Heart left ventricle (tissue), 16 donors: Measurements from ENCODE around the gene CAMKK2. TPM values are rescaled to one million over a fixed set of nuclear protein-coding genes. Genes with fewer than 3 reads are reported as not detected.
"Not testable (repeated sequence)": the region's sequence is repeated elsewhere in the genome, so short reads cannot be mapped to it uniquely, and the experiment has no call there.

Source experiments
- ATAC-seq, 4 donors: fragments of 200-7000 bp; cut with Tn5 transposase; one replicate each; pipeline ENCODE4 v1.9.1; 2020 to 2022; ENCODE audit warnings: moderate library complexity in 4 of 4, mild to moderate bottlenecking in 3 of 4, moderate number of reproducible peaks in 1 of 4
- DNase-seq, 5 donors: peaks; one replicate each; pipeline ENCODE4 v3.0.0-alpha.2; 2020
- H3K27ac ChIP-seq, 12 donors: fragments of 200-600 bp; sonication (generic) in 4 of 12; one replicate each; pipeline versions ENCODE4 v1.5.0 to v1.8.0; 2016 to 2022; ENCODE audit warnings: mild to moderate bottlenecking in 2 of 12
- H3K27me3 ChIP-seq, 9 donors: fragments of 200-600 bp; sonication (generic) in 2 of 9; one replicate each; pipeline versions ENCODE4 v1.5.1 to v1.8.0; 2016 to 2022; ENCODE audit warnings: mild to moderate bottlenecking in 3 of 9
- H3K36me3 ChIP-seq, 9 donors: fragments of 200-600 bp; sonication (generic) in 2 of 9; one replicate each; pipeline versions ENCODE4 v1.5.0 to v1.8.0; 2018 to 2022; ENCODE audit warnings: mild to moderate bottlenecking in 2 of 9
- H3K4me1 ChIP-seq, 12 donors: fragments of 200-600 bp; sonication (generic) in 4 of 12; one replicate each; pipeline versions ENCODE4 v1.5.0 to v1.8.0; 2016 to 2022; ENCODE audit warnings: mild to moderate bottlenecking in 3 of 12
- H3K4me3 ChIP-seq, 12 donors: fragments of 200-600 bp; sonication (generic) in 4 of 12; one replicate each; pipeline versions ENCODE4 v1.5.0 to v1.8.0; 2017 to 2022; ENCODE audit warnings: mild to moderate bottlenecking in 9 of 12, moderate library complexity in 4 of 12
- H3K9me3 ChIP-seq, 12 donors: fragments of 200-600 bp; sonication (generic) in 4 of 12; one replicate each; pipeline versions ENCODE4 v1.5.0 to v1.8.0; 2016 to 2022; ENCODE audit warnings: mild to moderate bottlenecking in 1 of 12
- CTCF ChIP-seq, 12 donors: fragments of 200-600 bp; sonication (generic) in 4 of 12; IDR thresholded peaks; one replicate each; pipeline versions ENCODE4 v1.5.0 to v1.8.0; 2018 to 2022; ENCODE audit warnings: antibody characterized with exemption in 12 of 12, mild to moderate bottlenecking in 5 of 12
- POLR2A ChIP-seq, 2 donors: fragments of 450-650 bp; IDR thresholded peaks; one replicate each; pipeline ENCODE4 v1.6.1; 2017; ENCODE audit warnings: antibody characterized with exemption in 2 of 2, mild to moderate bottlenecking in 2 of 2, moderate library complexity in 2 of 2
- WGBS, 4 donors: extraction: QIAGEN DNeasy Blood & Tissue Kit in 2 of 4; methylation state at CpG; one replicate each; pipeline versions ENCODE4 v1.1.5 to v1.1.7; 2013 to 2018; 5-methylcytosine and 5-hydroxymethylcytosine counted together
- intact Hi-C, 10 donors: fragments of 100-400 bp; cut with DNase I; formaldehyde crosslinking; loops; one replicate each; pipeline versions ENCODE4 v1.11.1 to v1.14.2; 2022
- polyA plus RNA-seq, 2 donors: library from polyadenylated mRNA; stranded (reverse); fragments of 200-250 nt; gene quantifications; one replicate each; pipeline ENCODE4 v1.2.3, GENCODE V29; 2013
- total RNA-seq, 9 donors: library from RNA; depleted of rRNA in 2 of 9; stranded (reverse); fragments of >200 nt in 2 of 9; fragmentation: NEBNext Ultra II Directional in 3 of 9; extraction: Animal tissue kit (Norgen Biotek cat#: 25700) in 3 of 9; gene quantifications; one replicate each; pipeline versions ENCODE4 v1.1.0 to v1.2.4, GENCODE V29; 2016 to 2023
- donor health status: ischemic (EF 13 %, LVEDD 7.1; RV severe dilation, severe dysfunction).
- donor health status: healthy with polysubstance abuse.
- donor health status: DM: no; HTN: yes; CAD: no.
- donor health status: DM: no; HTN: no; CAD: no.
- donor health status: ischemic (EF 25% LVEDD 6.9; RV normal size, moderate dysfunction).
- donor health status: ischemic (EF 25% LVEDD 5.7; RV mildly dilated, moderate dysfunction).
- donor health status: healthy.
- donor health status: DM: yes; HTN: yes; CAD: no.
- donor health status: ischemic (EF 35%, LVEDD 5.7; RV mildly dilated, moderate dysfunction).
- donor health status: nonischemic (EF 11% LVEDD 7.7; RV severe dilation, severe dysfunction).
- donor health status: DM: yes; HTN: yes; CAD: no.
- donor health status: PGD.
- donor health status: ischemic (EF 29% LVEDD 5.4; RV normal size, mild dysfunction).
- donor health status: nonischemic (EF 23%, LVEDD 6.1; RV moderate dilation, normal function).

Gene CAMKK2
- total and polyA plus RNA-seq, 11 donors: 7.4 to 28.2 (median 16.0) TPM

- intact Hi-C loops: loop anchor here in 2 of 10 donors (5.0 kb wide), 2 partner anchors 118 to 168 kb away; no protein-coding TSS in a partner anchor
- Histone ChIP-seq H3K9me3 (no peaks in the 10 kb centered on the region), H3K27ac (no peak overlapping the region), H3K4me3 (no peak overlapping the region), H3K27me3 (no peaks in the 10 kb centered on the region), H3K36me3 (peaks cover 0 to 70% (median 28%) of the 10 kb centered on the region in 9 donors), H3K4me1 (peaks cover 0 to 6% (median 0%) of the 10 kb centered on the region in 12 donors)
- 82 to 92% (median 88%) methylated on average over 12 of the region's 12 CpGs for WGBS, 4 donors
- TF ChIP-seq POLR2A (IDR thresholded peaks at IDR 0.05) (no peak), CTCF (IDR thresholded peaks at IDR 0.05) (peak in 1 of 12 donors; percentile 18)
- ATAC-seq (no peak), DNase-seq (no peak)
Observed at GRCh38 chr12:121230538-121230907, 66.0 kb downstream of the CAMKK2 start.

- intact Hi-C loops: loop anchor here in 3 of 10 donors (5.0 to 10.0 kb wide), 3 partner anchors 118 to 168 kb away; no protein-coding TSS in a partner anchor
- H3K9me3 ChIP-seq, H3K27ac ChIP-seq, H3K4me1 ChIP-seq, H3K4me3 ChIP-seq, H3K27me3 ChIP-seq: not testable (repeated sequence)
- ATAC-seq (peak; percentile 58 to 87 (median 78)), DNase-seq (peak; percentile 68 to 82 (median 69))
- peak; percentile 75 to 93 (median 88) for TF ChIP-seq CTCF (IDR thresholded peaks at IDR 0.05)
- 44 to 48% (median 46%) methylated on average over 19 of the region's 19 CpGs for WGBS, 4 donors
- peaks cover 0 to 68% (median 27%) of the 10 kb centered on the region in 9 donors for H3K36me3 ChIP-seq
Observed at GRCh38 chr12:121229826-121230537, 66.5 kb downstream of the CAMKK2 start.

- Histone ChIP-seq H3K27ac (no peak overlapping the region), H3K27me3 (no peaks in the 10 kb centered on the region), H3K4me3 (no peak overlapping the region), H3K36me3 (peaks cover 0 to 61% (median 24%) of the 10 kb centered on the region in 9 donors), H3K9me3 (no peaks in the 10 kb centered on the region), H3K4me1 (peaks cover 0 to 6% (median 0%) of the 10 kb centered on the region in 12 donors)
- WGBS, 4 donors: 94 to 97% (median 96%) methylated on average over 13 to 24 of the region's 24 CpGs
- DNase-seq (no peak), ATAC-seq (no peak)
- no peak for TF ChIP-seq POLR2A (IDR thresholded peaks at IDR 0.05)
- TF ChIP-seq CTCF (IDR thresholded peaks at IDR 0.05): no peak
- intact Hi-C loops: loop anchor here in 1 of 10 donors (10.0 kb wide), 1 partner anchor 164 kb away; no protein-coding TSS in a partner anchor
Observed at GRCh38 chr12:121228919-121229665, 67.4 kb downstream of the CAMKK2 start.

- TF ChIP-seq POLR2A (IDR thresholded peaks at IDR 0.05) (no peak), CTCF (IDR thresholded peaks at IDR 0.05) (no peak)
- H3K36me3 ChIP-seq: peaks cover 0 to 48% (median 32%) of the 10 kb centered on the region in 9 donors
- peaks cover 0 to 6% (median 0%) of the 10 kb centered on the region in 12 donors for H3K4me1 ChIP-seq
- H3K27ac ChIP-seq: no peak overlapping the region
- H3K4me3 ChIP-seq: no peak overlapping the region
- intact Hi-C loops: loop anchor here in 1 of 10 donors (10.0 kb wide), 1 partner anchor 162 kb away; no protein-coding TSS in a partner anchor
- 79 to 91% (median 87%) methylated on average over 9 of the region's 9 CpGs for WGBS, 4 donors
- DNase-seq: no peak
- no peak for ATAC-seq
- no peaks in the 10 kb centered on the region for H3K9me3 ChIP-seq
- H3K27me3 ChIP-seq: no peaks in the 10 kb centered on the region
Observed at GRCh38 chr12:121227294-121227693, 69.2 kb downstream of the CAMKK2 start.

- 90 to 96% (median 95%) methylated on average over 8 of the region's 8 CpGs for WGBS, 4 donors
- peaks cover 0 to 49% (median 34%) of the 10 kb centered on the region in 9 donors for H3K36me3 ChIP-seq
- H3K9me3 ChIP-seq, H3K27ac ChIP-seq, H3K4me3 ChIP-seq, H3K4me1 ChIP-seq, H3K27me3 ChIP-seq, ATAC-seq, DNase-seq: not testable (repeated sequence)
- intact Hi-C loops: loop anchor here in 1 of 10 donors (10.0 kb wide), 1 partner anchor 162 kb away; no protein-coding TSS in a partner anchor
Observed at GRCh38 chr12:121226871-121227270, 69.6 kb downstream of the CAMKK2 start.
